DLD1 (cell line): ENCODE results near the gene HEPACAM2.

Source experiments
- in situ Hi-C: cut with HindIII; loops from 2 replicates; pipeline ENCODE4 v1.10.0; 2017; ENCODE audit warnings: low sequenced_read_pairs

HEPACAM2 gene

DNA sequence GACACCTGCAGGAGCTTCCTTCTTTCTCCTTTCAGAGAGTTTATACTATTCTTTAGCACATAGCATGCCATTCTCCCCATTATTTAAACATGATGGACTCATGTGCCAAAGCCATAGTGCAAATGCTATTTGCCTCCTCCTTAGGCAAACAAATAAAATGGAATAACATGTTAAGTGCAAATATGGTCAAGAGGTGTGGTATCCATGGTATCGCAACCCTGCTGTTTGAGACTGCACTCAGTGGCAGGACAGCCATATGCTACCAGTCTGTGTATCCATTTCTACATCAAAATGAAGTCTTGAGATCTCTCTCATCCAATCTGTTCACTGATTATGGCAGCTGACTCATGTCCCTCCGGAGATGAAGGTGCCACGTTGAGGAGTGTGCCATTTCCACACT is 22.8 kb downstream of the HEPACAM2 start:
- in situ Hi-C loops, result no loop called here

DNA sequence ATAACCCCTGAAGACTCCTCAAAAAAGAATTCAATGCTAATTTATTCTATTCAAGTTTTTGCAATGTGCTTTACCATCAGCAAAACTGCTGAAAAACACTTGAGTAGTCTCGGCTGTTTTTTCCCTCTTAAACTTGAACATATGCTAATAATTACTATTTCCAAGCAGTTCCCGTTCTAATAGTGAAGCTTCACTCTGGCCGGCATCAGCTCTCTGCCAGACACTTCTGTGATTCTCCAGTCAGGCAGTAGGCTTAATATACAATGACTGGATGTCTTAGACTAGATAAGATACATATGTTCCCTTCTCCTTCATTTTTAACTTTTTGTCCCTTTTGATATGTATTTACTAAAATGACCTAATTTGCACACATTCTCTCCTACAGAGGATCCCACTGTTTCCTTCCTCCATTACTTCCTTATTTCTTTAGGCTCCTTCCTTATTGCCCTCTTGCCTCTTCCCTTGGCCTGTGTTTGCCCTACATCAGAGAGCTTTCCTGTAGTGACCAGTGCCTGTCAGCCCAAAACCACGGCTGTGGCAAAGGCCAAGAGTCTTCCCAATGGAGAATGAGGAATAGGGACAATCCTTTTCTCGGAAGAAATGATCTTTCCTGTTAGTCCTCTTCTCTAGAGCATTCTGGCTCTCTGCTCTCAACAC is 23.5 kb downstream of the HEPACAM2 start:
- in situ Hi-C loops, result no loop called here

DNA sequence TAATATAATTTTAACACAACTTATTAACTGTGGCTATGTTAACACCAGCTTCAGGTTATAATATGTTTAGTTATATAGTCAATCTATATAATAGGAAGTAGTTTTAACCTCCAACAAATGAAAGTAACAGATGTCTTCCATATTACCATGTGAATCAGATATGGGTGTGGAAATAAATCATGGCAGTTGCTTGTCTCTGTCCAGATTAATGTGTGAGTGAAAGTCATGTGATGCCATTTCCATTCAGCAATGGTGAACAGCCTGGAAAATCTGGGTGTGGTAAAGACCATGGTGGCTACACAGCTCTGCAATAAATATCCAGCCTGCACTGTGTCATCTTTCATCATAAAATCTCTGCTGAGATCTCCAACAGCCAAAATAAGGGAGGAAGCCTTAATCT is 27.8 kb downstream of the HEPACAM2 start:
- in situ Hi-C loops, result no loop called here

DNA sequence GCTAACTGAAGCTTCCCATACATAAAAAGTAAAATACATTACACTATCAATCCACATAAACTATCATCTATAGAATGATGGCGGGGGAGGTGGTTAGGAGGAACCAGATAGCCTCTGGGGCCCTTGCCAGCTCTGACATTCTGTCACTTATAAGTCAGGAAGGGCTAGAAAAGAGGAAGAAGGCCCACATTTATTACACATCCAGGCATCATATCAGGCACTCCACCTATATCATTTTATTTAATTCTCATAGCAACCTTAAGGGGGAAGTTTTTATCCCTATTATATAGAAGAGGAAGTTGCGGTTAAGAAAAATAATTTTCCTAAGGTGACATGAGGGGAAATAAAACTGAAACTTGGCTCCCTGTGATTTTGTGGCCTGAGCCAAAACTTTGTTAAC is 29.9 kb downstream of the HEPACAM2 start:
- in situ Hi-C loops, result no loop called here

DNA sequence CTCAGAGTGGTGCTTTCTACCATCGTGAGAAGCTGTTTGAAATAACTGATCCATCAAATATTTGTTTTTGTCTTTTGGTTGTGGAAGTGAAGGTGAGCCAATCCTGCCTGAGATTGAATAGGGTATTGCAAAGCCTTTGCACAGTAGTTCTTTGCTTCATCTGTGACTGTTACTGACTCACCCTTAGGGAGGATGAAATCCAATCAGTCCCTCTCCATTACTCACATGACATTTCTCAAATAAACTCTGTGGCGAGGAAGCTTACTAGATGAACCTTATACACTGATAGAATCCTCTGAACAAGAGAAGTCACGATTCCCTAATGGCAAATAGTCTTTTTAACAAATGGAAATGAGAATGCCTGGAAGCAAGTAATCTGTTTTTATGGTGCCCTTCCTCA is 31.9 kb downstream of the HEPACAM2 start:
- in situ Hi-C loops, result no loop called here

DNA sequence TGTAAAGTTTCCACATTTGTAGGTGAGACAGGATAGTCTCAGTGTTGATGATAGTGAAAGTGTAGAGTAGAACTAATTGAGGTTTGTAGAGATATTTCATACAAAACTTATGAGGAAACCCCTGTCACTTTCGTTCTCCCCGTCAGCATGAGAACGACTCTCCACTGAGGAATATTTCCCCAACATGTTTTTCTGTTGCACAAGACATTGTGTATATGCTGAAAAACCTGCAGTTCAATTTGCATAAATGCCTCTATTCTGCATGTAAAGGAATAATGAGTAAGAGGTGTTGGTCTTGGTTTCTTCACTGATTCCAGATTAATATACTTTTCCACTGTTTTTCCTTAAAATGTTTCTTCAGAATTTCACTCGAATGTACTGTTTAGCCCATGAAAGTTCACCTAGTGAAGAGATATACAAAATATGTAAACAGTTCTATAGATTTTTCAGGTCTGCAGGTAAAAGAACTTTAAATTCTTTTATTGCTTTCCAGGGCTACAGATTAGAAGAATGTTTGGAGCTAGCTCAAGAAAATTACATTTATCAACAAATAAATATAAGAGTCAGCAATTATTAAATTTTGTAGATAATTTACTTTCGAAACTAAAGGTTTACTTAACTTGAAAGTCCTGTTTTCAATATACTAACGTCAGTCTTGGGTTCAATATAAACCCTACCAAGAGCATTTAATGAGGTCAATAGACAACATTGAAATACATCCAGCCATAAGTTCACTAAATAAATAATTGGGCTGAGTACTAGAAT is 37.2 kb downstream of the HEPACAM2 start:
- in situ Hi-C loops, result no loop called here

DNA sequence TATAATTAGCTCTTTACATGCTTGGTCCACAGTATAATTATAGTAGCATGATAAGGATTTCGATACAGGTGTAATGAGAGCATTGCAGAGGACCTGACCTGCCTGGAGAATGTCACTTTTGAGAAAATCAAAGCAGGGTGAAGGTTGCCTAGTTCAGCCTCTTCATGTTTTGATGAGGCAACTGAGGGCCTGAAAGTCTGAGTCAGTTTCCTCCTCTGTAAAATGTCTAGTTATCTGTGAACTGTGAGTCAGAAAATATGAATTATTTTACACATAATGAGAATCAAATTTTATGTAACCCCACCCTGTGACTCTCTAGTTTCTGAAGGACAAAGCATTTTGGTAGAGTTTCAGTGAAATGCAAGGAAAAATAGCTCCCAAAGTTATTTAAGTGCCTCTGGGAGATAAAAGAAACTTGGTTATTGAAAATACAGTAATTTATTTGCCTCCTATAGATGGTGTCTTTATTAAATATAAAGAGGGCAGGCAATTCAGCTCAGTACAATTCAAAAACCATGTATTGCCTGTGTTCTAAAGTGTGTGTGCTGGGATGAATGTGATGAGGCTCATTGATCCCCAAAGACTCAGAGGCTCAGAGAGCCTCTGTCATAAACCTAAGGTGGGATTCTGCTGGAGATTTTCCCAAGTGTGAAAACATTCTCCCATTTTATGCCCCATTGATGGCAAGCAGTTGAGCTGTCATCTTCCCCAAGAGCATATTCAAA is 40.8 kb downstream of the HEPACAM2 start:
- in situ Hi-C loops, result no loop called here

DNA sequence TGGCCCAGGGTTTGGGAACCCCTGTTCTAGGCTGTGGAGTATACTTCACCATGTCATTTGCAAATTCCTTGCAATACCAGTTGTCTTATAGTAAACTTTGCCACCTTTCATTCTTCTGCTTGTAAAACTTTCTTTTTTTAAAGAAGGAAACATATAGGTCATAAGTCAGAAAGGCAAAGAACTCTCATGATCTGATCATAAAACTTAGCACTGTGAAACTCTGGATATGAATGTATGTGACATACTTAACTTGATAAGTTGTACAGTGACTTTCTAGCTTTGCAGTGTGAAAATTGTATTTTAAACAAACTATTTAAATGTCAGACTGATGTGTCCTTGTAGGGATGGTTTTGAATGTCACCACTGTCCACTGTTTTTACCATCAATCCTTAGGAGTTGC is 47.1 kb downstream of the HEPACAM2 start:
- in situ Hi-C loops, result no loop called here

DNA sequence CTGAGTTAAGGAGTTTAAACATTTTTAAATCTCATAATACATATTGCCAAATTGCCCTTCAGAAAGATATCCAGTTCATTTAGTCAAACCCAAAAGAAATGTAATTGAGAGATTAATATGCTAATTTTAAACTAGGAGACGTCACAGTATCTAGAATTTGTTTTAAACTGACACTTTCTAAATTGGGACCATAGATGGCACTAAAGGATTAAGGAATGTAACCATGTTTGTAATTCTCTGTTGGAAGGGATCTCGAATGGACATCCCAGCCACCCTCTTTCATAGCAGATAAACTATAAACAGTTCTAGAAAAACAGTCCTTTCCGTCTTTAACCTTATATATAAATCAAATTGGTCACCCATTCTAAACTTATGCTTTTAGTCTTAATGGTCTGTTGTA is 48.1 kb downstream of the HEPACAM2 start:
- in situ Hi-C loops, result no loop called here

DNA sequence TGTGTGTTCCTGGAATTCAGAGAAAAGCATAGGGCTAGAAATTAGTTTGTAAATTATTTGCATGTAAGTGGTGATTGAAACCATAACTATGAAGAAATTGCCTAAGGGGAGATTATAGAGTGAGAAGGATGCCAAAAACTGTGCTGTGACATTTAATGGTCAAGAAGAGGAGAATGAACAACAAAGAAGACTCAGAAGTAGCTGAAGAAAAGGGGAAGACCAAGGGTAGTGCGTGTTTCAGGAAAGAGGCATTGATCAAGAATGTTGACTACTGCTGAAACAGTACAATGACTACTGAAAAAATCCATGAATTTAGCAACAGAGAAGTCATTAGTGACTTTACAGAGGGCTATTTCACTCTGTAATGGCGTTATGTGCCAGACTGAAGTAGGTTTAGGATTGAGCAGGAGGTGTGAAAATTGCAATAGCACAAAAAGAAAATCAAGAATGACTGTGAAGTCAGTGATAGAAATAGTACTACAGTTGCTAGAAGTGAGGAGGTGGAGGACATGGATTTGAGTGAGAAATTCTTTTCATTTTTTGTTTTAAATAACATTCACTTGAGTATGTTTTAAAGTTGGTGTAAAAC is 49.2 kb downstream of the HEPACAM2 start:
- in situ Hi-C loops, result no loop called here

DNA sequence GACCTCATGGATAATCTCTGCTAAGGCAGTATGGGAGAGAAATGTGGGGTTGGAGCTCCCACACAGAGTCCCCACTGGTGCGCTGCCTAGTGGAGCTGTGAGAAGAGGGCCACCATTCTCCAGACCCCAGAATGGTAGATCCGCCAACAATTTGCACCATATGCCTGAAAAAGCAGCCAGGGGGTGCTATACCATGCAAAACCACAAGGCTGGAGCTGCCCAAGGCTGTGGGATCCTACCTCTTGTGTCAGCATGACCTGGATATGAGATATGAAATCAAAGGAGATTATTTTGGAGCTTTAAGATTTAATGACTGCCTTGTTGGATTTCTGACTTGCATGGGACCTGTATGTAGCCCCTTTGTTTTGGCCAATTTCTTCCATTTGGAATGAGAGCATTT is 51.0 kb downstream of the HEPACAM2 start:
- in situ Hi-C loops, result no loop called here

DNA sequence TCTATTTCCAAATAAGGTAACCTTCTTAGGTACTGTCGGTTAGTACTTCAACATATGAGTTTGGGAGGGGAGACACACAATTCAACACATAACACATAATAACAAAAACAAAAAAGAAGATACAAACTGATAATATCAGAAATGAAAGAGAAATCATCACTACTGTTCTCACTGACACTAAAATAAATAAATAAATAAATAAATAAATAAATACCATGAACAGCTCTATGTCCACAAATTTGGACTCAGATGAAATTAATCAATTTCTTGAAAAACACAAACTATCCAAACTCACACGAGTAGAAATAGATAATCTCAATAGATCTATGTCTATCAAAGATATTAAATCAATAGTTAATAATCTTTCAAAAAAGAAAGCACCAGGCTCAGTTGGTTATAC is 53.6 kb downstream of the HEPACAM2 start:
- in situ Hi-C loops, result no loop called here

DNA sequence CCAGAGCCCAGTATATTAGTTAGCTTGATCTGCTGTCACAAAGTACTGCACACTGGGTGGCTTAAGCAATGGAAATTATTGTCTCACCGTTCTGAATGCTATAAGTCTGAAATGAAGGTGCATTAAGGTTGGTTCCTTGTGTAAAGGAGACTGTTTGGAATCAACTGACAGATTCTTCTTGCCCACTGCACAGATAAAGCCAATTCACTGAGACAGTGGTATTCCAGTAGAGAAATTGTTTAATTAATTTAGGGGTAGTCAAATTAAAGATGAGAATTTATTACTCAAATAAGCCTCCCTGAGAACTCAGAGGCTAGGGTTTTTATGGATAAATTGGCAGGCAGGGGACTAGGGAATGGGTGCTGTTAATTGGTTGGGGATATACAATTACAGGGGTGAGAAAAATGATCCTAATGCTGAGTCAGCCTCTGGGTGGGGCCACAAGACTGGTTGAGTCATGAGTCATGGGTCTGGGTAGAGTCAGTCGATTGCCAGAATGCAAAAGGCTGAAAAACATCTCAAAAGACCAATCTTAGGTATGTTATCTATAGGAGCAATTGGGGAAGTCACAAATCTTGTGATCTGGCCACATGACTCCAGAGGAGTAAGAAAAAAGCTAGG is 54.6 kb downstream of the HEPACAM2 start:
- in situ Hi-C loops, result no loop called here

DNA sequence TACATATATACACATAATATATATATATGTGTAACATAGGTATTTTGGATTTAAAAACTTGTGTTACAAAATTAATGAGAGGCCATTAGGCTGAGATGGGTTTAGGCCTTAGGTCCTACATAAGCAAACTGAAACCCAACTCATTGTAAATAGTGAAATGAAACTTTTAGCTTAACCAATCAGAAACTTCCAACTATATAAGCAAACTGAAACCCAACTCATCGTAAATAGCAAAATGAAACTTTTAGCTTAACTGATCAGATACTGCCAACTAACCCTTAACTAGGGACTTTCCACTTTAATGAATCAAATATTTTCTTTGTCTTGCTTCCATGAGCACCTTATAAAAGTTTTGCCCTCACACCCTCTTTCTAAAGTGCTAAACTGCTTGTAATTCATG is 60.8 kb downstream of the HEPACAM2 start:
- in situ Hi-C loops, result no loop called here

DNA sequence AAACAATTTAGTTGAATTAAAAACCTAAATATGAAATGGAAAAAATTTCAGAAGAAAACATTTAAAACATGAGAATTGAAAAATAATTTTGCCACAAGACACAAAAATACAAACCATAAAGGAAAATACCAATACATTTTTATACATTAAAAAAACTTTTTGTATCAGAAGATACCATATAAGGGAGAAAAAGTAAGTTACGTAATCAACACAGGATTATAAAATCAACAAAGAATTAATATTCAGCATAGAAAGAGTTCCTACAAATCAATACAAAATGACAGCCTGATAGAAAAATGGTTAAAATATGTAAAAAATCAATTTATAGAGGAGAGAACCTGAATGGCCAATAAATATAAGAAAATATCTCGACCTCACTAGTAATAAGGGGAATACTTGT is 61.5 kb downstream of the HEPACAM2 start:
- in situ Hi-C loops, result no loop called here

DNA sequence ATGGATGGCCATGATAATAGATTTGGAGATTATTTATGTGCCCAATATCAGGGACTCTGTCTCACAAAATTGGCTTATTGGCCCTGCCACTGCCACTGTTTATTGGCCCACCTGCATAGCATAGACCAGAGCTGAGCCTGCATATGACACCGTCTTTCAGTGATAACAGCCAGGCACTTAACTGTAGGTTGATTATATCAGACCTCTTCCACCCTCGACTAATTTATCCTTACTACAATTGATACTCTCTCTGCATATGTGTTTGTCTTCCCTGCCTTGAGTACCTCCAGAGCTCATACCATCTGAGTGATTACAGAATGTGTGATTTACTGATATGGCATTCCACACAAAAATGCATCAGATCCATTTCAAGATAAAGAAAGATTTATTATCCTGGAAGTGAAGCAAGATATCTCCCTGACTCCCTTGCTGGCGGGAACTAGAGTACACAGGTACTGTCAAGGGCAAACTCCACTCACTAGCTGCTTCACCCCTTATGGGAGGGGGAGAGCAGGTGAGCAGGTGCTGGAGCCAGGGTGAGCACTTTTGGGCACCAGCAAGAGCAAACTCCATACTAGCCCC is 65.0 kb downstream of the HEPACAM2 start:
- in situ Hi-C loops, result no loop called here

DNA sequence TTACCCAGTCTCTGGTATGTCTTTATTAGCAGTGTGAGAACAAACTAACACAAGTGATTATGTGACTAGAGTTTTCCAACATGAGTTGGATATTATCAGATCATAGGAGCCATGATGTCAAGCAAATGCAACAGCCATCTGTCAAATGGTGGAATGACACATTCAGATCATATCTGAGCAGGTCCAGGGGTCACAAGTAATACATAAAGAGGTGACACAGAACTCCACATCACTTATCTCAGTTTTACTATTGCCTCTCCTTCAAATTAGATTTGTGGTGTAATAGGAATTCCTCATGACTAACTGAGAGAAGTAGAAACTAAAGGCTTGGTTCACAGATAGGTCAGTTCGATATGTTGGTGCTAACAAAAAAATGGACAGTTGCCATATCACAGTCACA is 65.9 kb downstream of the HEPACAM2 start:
- in situ Hi-C loops, result no loop called here

DNA sequence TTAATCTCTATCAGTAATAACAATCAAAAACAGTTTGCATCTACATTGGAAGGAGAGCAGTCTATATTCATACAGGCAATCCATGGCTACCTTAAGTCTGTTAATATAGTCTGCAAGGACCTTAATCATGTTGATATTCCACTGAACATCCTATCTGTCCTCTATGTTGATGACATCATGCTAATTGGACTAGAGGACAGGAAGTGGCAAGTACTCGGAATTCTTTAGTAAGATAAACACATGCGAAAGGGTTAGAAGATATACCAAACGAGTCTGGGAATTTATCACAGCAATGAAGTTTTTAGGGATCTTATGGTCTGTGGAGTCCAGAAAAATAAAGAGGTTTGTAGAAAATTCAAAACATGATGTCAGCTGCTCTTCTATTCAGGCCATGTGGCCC is 66.8 kb downstream of the HEPACAM2 start:
- in situ Hi-C loops, result no loop called here

DNA sequence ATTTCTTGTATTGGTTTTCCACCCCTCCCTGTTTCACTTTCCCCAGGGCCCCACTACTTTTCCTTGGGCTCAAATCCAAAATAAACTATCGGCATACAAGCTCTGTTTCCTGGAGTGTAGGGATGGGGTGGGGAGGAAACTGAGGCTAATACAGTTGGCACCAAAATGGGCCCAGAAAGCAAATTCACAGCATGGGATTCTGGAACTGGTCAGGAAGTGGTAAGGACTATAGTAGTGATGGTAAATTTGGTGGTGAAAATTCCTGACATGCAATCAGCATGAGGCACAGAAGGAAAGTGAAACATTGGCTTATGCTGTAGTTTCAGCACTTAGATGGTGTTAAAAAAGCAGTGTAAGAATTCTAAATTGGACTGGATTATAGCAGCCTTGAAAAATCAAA is 69.4 kb downstream of the HEPACAM2 start:
- in situ Hi-C loops, result no loop called here

DNA sequence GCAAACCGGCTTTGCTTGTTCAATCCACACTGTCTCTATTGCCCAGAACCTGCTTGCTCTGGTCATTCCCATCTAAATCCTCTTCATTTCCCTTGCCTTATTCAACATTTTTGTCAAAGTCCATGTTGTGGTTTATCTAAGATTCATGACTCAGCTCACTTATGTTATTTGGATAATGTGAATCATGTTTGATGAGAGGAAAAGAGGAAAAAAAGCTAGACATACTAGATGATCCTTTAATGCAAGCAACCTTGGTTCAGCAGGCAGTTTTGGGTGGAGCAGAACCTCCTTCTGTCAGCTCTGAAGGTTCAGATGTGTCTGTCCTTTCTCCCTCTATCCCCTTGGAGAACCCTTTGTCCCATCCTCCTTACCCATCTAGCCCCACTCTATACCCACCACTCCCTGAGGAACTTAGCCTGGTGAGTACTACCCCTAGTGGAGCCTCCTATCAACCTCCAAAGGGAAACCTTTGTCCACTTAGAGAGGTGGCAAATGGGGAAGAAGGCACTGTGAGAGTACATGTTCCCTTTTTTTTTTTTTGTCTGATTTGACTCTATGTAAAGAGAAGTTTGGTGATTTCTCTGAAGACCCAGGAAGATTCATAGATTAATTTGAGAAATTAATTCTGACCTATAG is 76.0 kb downstream of the HEPACAM2 start:
- in situ Hi-C loops, result no loop called here
